GM12872 (cell line): ENCODE data around the gene ERBB4.

Experiments used
- CTCF ChIP-seq: IDR thresholded peaks from 3 replicates; pipeline ENCODE4 v1.5.1; 2011; ENCODE audit warnings: low read depth, mild to moderate bottlenecking, low read length, moderate library complexity; ENCODE audit not compliant: insufficient read depth

ERBB4 gene

GRCh38 chr2:211967234-211967633 lies 571.4 kb downstream of the ERBB4 start:
- TF ChIP-seq CTCF = no peak

- no peak for TF ChIP-seq CTCF
These were observed 574.6 kb downstream of the ERBB4 start for GRCh38 chr2:211963969-211964368.

GRCh38 chr2:211957799-211958198 lies 580.8 kb downstream of the ERBB4 start:
- no peak for TF ChIP-seq CTCF

- TF ChIP-seq CTCF = no peak
These were observed 583.0 kb downstream of the ERBB4 start for GRCh38 chr2:211955648-211956047.

- no peak for TF ChIP-seq CTCF
These were observed 589.7 kb downstream of the ERBB4 start for GRCh38 chr2:211948932-211949331.

GRCh38 chr2:211946960-211947359 lies 591.6 kb downstream of the ERBB4 start:
- no peak for TF ChIP-seq CTCF

GRCh38 chr2:211944572-211944971 lies 594.0 kb downstream of the ERBB4 start:
- TF ChIP-seq CTCF = no peak

GRCh38 chr2:211942153-211942552 lies 596.4 kb downstream of the ERBB4 start:
- TF ChIP-seq CTCF = no peak
